ENCODE results near the gene RNF31.

DNA sequence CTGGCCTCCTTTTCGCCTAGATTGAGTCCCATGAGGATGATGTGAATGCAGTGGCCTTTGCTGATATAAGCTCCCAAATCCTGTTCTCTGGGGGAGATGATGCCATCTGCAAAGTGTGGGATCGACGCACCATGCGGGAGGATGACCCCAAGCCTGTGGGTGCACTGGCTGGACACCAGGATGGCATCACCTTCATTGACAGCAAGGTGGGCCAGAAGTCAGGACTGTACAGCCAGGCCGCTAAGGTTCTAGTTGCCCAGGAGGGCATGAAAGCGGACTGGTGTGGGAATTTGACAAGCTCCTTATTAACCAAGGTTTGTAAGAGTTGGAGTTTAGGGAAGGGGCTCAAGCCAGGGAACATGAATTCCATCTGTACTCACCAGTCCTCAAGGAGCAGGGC, 27.6 kb upstream of the RNF31 start:
- TF ChIP-seq, protein P1, sequence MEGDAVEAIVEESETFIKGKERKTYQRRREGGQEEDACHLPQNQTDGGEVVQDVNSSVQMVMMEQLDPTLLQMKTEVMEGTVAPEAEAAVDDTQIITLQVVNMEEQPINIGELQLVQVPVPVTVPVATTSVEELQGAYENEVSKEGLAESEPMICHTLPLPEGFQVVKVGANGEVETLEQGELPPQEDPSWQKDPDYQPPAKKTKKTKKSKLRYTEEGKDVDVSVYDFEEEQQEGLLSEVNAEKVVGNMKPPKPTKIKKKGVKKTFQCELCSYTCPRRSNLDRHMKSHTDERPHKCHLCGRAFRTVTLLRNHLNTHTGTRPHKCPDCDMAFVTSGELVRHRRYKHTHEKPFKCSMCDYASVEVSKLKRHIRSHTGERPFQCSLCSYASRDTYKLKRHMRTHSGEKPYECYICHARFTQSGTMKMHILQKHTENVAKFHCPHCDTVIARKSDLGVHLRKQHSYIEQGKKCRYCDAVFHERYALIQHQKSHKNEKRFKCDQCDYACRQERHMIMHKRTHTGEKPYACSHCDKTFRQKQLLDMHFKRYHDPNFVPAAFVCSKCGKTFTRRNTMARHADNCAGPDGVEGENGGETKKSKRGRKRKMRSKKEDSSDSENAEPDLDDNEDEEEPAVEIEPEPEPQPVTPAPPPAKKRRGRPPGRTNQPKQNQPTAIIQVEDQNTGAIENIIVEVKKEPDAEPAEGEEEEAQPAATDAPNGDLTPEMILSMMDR (IDR thresholded peaks at IDR 0.05): no peak
- TF ChIP-seq POLR2A (IDR thresholded peaks at IDR 0.05): no peak
